ENCODE measurements around the gene KIAA0825.

Gene KIAA0825

DNA sequence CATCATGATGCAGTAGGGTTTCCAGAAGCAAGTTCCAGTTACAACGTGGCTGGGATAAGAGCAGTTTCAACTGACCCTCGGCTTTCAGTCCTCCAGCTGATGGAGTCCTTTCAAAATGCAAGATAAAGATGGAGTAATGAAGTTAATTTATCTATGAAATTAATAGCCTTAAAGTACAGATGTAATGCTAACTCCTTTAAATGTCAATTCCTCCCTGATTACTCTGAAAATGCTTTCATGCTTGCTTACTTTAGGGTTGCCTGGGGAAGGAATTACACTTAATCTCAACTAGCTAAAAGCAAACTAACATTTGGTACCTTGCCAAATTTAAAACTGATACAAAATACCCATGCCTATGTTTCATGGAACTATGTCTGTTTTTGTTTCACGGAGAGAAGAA, 178.4 kb downstream of the KIAA0825 start:
- no peak for DNase-seq (ENCODE audit: low spot score)

DNA sequence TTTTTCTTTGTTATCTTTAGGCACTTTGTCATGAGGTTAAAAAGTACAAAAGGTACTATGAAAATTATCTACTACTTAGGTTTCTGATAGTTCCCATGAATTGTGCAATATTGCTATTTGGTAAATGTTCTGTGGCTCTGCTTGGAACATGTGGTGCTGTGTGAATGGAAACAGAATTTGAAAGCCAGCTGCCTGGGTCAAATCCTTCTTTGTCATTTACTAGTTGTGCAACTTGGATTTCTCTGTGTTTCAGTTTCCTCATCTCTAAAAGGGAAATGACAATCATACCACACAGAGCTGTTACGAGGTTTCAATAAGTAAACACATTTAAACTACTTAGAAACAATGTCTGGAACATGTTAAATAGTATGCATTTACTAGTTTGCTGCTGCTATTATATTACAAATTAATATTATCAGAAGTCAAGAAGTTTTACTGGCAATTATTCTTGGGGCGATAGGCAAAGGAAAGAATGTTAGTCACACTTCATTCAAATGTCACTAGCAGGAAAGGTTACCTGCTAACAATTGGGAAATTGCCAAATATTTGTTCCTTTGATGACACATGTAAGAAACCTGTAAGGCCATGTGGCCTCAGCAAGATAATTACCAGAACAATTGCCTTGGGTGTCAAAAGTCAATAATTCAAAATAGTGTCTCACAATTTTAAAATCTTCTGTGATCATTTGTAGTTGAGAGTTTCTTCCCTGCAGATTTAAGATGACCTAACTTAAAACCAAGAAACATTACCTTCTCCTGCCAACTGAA, 184.8 kb downstream of the KIAA0825 start:
- DNase-seq (ENCODE audit: low spot score), result no peak

DNA sequence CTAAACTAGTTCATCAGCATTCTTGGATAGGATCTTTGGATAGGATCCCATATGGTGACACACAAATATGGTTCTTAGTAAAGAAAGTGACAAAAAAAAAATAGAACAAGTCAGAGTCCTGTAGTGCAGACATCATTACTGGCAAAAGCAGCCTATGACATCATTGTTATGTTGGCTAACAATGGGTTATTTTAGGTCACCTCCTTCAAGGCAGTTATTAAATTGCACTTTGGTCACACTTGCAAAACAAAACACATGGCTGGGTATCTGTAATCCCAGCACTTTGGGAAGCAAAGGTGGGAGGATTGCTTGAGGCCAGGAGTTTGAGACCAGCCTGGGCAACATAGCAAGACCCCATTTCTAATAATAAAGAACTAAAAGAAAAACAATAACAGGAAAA, 185.9 kb downstream of the KIAA0825 start:
- no peak for DNase-seq (ENCODE audit: low spot score)

DNA sequence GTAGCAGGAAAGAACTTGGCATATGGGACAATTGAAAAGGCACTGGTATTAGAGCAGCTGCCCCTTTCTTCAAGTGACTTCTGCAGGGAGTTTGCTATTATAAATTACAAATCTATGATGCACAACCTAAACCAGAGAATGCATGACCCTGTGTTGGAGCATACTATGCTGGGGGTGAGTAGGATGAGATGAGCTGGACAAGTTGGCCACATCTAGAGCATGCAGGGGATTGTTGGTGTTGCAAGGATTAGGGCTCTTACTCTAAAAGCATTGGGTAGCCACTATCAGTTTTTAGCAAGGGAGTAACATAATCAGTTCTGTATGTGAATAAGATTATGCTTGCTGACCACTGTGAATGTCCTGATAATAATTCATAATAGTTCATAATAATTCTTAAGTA, 186.7 kb downstream of the KIAA0825 start:
- DNase-seq (ENCODE audit: low spot score), result no peak

DNA sequence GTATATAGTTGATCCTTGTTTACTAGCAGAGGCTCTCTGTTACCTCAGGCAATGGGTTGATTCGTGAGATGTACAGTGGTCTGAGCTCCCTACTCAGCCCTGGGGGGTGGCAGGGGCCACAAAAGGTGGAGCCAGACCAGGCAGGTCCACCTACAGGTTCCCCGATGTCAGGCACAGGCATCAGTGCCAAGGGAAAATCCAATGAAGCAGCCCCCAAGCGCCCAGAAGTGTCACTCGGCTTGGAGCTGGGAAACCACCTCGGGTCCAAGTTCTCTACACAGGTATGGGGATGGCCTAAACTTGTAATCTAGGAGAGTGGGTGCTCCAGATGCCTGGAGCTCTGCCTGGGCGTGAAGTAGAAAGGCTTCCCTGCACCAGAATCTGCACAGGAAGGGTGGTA, 188.8 kb downstream of the KIAA0825 start:
- DNase-seq (ENCODE audit: low spot score), result no peak

DNA sequence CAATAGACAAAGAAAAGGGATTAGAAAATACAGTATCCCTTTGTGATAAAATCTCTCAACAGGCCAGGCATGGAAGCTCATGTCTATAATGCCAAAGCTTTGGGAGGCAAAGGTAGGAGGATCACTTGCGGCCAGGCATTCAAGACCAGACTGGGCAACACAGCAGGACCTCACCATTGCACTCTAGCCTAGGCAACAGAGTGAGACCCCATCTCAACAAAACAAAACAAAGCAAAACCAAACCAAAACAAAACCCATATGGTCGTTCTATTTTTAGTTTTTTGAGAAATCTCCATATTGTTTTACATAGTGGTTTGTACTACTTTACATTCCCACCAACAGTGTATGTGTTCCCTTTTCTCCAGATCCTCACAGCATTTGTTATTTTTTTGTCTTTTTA, 193.0 kb downstream of the KIAA0825 start:
- DNase-seq (ENCODE audit: low spot score), result no peak

DNA sequence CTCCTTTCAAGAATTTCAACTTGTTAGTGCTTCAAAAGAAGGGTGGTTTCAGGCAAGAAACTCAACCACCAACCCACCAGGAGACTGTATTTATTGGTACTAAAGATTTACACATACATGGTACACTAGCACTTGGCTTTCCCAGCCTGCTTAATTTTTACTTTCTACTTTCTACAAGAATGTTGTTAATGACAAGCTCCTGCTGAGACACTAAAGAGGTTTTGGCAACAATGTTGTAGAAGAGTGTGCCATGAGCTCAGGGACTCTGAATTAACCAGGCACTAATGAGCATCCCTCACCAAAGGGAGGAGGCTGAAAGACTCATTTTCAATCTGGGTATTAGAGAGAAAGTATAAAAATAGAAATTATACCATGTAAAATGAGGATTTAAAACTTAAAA, 195.0 kb downstream of the KIAA0825 start:
- DNase-seq (ENCODE audit: low spot score), result no peak

DNA sequence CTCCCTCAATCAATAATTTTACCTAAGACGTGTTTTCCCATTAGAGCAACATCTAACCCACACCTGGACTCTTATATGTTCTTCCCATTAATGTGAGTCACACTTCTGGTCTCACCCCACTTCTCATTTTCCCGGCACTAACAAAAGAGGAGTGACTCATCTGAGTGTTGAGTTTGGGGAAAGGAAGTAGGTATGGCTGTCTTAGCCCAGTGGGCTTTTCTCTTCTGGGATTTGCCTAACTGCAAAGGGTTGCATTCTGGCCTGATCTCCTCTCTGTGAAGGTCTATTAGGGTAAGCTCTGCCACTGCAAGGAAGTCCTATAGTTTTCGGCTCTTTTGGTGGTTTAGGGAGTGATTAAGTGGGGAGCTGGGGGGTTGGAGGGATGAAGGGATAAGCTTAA, 195.6 kb downstream of the KIAA0825 start:
- DNase-seq (ENCODE audit: low spot score), result no peak

DNA sequence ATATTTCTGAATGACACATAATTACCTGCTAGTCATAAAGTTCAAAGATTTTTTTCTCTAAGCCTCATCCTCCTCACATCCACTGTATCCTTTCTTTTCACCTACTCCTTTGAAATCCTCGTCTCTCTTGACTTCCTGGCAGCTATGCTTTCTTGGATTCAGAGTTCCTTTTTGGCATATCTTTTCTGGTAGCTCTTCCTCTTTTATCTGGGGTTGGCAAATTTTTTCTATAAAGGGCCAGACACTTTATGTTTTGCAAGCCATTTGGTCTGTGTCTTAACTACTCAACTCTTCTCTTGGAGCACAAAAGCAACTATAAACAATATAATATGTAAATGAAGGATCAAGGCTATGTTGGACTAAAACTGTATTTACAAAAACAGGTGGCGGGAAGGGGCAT, 197.5 kb downstream of the KIAA0825 start:
- no peak for DNase-seq (ENCODE audit: low spot score)

DNA sequence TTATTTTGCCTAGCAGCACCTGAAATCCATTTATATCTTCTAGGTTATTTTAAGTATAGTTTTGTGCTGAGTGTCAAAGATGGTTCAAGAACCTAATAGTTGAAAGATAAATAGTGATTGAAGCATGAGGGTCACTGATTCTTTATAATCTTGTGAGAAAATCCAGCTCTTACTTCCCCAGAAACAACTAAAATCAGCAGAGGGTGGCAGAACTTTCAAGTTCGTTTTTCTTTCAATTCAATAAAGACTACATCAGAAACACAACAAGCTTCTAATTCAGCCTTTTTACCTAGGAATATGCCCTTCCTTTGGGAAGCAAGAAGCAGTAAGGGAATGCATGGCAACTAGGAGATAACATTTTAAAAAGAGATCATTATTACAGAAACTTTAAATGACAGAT, 202.6 kb downstream of the KIAA0825 start:
- DNase-seq (ENCODE audit: low spot score), result no peak

DNA sequence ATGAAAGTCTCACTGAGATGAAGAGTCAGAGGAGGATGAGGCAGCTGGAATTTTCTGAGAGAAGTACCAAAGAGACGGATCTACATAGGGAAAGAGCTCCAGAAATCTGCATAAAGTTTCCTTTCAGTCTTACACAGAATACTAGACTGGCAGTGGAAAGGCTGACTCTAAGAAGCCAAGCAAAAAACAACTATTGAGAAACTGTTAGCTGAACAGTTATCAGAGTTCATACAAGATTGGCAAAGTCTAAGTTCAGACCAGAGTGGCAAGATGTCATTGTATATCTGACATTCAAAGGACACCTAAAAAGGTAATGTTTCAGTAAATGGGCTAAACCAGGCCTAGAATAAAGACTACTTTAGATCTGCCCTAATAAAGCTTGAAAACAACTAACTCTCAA, 209.0 kb downstream of the KIAA0825 start:
- no peak for DNase-seq (ENCODE audit: low spot score)

DNA sequence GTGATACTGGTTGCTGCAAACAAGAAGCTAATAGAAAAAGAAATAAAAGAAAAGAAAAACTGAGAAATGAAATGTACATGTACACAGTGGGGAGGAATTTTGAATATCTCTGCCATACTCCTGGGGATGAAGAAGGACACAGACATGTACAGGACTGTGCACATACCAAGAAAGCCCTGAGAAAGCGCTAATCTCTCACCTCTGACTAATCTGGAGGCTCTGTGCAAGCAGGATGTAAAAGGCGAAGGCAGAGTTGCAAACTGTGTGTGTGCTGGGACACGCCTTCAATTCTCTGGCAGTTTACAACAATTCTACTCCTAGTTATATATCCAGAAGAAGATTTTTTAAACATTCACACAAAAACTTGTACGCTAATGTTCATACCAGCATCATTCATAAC, 211.4 kb downstream of the KIAA0825 start:
- DNase-seq (ENCODE audit: low spot score), result no peak

DNA sequence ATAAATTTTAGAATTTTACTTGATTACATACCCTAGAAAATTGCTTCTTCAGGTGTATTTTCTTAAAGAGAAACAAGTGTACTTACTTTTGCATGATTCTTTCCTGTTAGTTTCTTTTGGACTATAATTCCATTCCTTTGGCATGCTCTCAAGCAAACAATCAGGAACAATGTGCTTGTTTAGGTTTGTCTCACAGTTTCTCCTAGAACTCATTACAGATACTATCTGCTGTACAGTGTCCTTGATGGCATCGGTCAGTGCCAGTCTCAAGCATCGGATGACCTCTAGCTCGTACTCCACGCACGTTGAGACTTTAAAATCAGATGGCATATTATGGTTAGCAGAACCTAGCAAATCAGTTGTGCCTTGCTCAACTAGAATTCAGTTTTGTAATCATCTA, 214.9 kb downstream of the KIAA0825 start:
- DNase-seq (ENCODE audit: low spot score), result no peak

DNA sequence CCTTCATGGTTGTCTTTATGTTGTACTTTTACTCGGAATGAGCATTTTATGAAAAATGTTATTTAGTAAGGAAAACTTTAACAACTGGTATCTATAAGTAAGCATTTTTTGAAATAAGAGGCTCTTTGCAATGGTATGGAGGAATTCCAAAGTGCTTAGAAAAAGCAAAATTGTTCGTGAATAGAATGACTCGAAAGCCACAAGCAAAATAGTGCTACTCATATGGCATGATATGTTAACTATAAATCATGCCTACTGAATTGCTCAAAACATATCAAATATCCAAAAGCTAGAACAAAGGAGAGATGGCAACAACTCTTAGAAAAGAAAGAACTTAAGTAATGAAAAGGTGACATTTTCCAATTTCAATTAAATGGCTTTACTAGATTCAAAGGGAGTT, 216.3 kb downstream of the KIAA0825 start:
- DNase-seq (ENCODE audit: low spot score), result no peak

DNA sequence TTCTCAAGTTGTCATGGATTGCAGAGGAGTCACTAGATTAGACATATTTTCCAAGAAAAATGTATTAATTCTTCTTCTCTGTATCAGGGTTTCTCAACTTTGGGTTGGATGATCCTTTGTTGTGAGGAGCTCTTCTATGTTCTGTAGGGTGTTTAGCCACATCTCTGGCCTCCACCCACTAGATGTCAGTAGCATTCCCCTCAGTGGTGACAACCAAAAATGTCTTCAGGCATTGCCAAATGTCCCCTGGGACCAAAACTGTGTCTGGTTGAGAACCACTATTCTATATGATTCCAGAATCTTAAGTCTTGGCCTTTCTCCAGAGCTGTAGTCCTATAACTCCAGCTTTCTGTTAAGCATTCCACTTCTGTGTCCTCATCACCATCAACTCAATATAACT, 220.9 kb downstream of the KIAA0825 start:
- DNase-seq (ENCODE audit: low spot score), result no peak

DNA sequence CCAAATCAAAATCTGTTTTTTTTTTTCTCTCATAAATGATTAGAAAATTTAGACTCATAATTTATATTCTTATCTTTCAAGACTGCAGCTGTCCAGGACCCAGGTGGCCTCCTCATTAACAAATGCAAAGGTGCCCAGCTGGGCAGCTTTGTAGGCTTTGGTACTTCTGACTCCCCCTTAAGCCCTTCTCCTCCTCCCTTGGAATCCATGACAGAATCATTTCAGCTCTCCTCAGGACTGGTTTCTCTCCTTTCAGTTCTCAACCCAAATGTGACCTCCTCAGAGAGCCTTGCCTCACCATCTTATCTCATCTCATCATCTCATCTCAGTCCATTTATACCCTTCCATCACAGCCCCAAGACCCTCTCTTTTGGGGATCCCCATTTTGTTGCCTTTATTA, 221.7 kb downstream of the KIAA0825 start:
- no peak for DNase-seq (ENCODE audit: low spot score)

DNA sequence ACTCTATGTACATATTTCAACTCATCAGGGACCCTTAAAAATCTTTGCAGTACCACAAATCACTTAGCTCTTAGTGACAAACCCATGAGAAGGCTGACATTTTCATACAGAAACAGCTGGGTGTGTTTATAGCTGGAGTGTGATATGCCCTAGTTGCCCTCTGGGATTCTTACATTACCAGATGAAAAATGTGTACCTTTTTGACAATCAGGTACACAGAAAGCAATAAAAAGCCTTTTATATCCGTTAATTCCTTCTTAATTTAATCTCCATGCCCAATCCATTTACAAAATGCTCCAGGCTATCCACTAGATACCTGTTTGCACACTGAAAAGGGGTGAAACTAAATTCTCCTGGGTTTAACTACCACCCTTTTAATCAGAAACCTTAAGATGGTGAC, 222.9 kb downstream of the KIAA0825 start:
- DNase-seq (ENCODE audit: low spot score), result no peak

DNA sequence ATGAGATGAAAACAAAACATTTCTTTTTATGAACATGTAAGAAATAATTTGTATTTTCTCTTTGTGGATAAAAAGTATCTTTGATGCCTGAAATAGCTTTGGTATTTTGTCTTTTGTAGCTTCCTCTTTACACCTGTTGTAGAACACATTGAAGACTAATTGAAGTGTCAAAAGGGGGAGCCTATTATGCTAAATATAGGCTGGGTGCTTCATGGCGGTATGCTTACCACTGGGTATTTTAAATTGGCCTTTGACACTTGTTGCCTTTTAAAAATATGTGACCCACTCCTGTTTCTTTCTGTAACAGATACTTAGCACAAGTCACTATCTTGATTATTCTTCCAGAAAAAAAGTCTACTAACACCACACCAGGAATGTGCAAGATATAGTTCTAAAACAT, 226.4 kb downstream of the KIAA0825 start:
- DNase-seq (ENCODE audit: low spot score), result no peak

DNA sequence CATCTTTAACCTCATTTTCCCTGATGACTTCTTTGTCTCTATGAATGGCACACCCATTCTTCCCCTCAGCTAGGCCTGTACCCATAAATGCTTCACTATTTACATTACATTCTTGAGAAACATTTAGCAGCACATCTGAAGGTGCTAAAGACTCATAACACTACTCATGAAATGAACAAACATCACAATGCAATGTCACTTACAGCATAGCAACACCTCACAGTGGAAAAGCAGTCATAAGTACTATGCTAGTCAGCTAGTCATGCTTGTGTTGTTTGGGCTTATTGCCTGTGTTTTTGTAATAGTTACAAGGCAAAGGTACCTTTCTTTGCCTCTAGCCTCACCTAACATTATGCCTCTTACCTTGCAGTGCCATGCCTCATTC, 228.9 kb downstream of the KIAA0825 start:
- no peak for DNase-seq (ENCODE audit: low spot score)

DNA sequence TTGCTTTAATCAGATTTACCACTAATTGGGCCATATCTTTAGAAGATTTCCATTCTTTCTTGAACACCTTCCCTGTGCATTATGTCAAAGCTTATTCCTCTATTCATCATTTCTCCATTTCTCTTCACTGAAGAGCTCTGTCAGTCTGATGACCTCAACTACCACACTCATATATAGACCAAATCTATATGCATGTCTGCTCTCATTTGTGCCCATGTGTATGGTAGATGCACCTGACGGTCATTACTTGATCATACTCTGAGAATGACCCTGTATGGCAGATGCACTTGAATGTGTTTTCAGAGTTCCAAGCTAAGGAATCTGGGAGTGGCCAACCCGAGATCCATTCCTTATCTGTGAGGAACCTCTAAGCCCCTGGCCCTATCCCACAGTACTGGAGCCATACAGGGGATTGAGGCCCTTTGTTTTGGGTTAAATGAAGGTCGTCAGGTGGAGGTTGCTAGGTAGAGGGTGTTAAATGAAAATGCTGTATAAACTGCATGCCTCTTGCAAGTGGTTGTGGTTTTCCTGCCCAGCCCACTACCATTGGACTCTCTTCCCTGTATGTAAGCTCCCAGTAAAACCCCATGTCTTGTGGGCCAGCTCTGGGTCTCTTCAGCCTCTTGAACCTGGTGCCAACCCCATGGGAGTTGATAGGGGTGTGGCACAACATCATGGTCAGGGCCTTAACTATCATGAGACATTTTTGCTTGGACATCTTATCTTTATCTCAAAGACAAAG, 229.5 kb downstream of the KIAA0825 start:
- no peak for DNase-seq (ENCODE audit: low spot score)

DNA sequence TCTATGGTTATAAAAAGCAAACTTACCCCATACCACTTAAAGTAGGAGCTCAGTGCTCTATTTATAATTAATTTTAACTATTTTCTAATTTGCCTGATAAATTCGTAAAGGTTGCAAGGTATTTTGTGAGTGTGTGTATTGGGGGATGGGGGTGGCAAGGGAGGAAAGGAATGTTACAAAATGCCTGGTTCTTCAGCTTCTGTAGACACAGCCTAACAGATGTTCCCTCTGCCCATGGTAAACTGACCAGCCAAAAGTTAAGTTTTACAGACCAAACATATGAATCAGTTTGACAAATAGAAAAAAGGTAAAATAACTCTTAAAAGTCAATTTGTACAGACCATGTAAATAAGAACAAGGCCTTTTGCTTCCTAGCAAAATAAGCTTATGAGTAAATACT, 232.6 kb downstream of the KIAA0825 start:
- DNase-seq (ENCODE audit: low spot score), result no peak

DNA sequence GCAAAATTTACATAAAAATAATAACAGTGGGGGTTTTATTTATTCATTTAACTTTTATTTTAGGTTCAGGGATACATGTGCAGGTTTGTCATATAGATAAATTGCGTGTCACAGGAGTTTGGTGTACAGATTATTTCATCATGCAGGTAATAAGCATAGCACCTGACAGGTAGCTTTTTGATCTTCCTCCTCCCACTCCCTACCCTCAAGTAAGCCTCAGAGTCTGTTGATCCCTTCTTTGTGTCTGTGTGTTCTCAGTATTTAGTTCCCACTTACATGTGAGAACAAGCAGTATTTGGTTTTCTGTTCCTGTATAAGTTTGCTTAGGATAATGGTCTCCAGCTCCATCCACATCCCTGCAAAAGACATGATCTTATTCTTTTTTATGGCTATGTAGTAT, 240.3 kb downstream of the KIAA0825 start:
- DNase-seq (ENCODE audit: low spot score), result no peak

DNA sequence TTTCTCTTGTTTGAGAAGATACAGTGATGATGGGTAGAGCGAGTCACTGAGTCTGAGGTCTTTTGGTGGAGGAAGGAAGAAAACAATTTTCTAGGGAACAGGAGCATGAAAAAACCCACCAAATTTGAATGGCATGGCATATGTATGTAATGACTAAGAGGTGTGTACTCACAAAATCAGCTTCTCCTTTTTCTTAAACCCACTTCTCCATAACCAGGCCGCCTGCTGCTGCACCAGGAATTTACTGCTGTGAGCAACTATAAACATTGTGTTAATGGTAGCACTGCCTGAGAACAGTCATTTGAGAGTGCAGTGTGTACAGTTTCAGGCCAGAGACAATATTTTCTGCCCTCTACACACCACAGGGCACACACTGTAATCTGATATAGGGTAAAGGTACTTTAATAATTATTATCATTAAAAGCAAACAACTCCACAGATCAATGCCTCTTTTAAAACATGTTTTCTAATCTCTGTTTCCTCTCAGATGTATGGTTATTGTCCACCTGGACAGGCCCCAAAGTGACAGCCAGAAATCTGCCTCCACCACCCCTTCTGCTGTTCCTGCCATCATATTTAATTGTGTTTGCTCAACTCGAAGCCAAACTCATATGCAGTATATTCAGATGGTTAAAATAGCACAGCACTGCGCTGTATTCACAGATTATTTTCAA, 241.6 kb downstream of the KIAA0825 start:
- DNase-seq (ENCODE audit: low spot score), result no peak

Measured in ecto neural progenitor cell (in vitro differentiated cells).